ENCODE data around the gene TENT4B. TPM values are rescaled to one million over a fixed set of nuclear protein-coding genes. Genes with fewer than 3 reads are reported as not detected.

The TENT4B gene
- polyA plus RNA-seq, 1 experiment, result 7.2 TPM

DNA sequence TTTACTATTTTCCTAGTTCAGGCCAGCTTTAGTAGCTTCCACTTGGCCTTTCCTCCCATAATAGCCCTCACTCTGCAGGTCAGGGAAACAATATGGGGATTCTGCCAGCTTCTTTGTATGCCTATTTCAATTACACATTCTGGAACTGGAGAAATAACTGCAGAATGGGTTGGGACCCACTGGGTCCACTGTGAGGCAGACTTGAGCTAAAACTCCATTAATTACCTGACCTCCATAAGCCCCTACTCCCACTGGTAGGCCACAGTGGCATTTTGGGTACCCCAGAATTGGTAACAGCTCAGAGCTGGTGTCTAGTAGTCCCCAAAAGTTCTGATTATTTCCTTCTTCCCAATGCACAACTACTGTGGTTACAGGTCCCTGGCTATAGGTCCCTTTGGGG lies 16.7 kb upstream of the TENT4B start:
- TF ChIP-seq, protein P1, sequence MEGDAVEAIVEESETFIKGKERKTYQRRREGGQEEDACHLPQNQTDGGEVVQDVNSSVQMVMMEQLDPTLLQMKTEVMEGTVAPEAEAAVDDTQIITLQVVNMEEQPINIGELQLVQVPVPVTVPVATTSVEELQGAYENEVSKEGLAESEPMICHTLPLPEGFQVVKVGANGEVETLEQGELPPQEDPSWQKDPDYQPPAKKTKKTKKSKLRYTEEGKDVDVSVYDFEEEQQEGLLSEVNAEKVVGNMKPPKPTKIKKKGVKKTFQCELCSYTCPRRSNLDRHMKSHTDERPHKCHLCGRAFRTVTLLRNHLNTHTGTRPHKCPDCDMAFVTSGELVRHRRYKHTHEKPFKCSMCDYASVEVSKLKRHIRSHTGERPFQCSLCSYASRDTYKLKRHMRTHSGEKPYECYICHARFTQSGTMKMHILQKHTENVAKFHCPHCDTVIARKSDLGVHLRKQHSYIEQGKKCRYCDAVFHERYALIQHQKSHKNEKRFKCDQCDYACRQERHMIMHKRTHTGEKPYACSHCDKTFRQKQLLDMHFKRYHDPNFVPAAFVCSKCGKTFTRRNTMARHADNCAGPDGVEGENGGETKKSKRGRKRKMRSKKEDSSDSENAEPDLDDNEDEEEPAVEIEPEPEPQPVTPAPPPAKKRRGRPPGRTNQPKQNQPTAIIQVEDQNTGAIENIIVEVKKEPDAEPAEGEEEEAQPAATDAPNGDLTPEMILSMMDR (IDR thresholded peaks at IDR 0.05; ENCODE audit: insufficient read depth, low read depth, low read length), result 0 out of 2 replicates have a peak, but pooled peaks have one; percentile 7
- no peaks in the 10 kb centered on the region for H3K36me3 ChIP-seq (ENCODE audit: control insufficient read depth, insufficient read depth, low read length)
- ChIA-PET CTCF (interaction anchor here (0.7 to 1.0 kb wide), 2 partner anchors 15 to 72 kb away, joined by 3 read pairs; no protein-coding TSS in a partner anchor), POLR2A (no interaction called here)
- no peak overlapping the region for H3K4me3 ChIP-seq (ENCODE audit: low read depth, low read length)
- DNase-seq (ENCODE audit: low read depth), result no peak
- no peaks in the 10 kb centered on the region for H3K27me3 ChIP-seq (ENCODE audit: control insufficient read depth, insufficient read depth, low read length)

DNA sequence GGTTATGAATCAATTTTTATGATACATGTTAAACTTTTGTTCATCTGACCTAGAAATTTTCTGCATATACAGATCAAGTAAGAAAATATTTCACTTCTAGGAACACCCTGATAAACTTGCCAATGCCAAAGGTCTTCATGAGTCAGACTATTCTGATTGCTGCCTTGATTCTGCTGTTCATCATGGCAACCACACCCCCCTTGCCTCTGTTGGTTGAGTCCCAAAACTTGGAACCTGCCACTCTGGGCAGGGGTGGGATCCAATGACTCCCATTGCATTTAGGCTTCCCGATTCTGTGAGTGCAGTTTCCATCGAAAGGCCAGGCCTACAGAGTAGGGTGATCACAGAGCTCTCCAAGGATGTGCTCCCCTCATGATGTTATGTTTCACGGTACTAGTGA lies 15.8 kb upstream of the TENT4B start:
- ChIA-PET CTCF (no interaction called here), POLR2A (no interaction called here)
- Histone ChIP-seq H3K27me3 (ENCODE audit: control insufficient read depth, insufficient read depth, low read length) (no peaks in the 10 kb centered on the region), H3K36me3 (ENCODE audit: control insufficient read depth, insufficient read depth, low read length) (no peaks in the 10 kb centered on the region), H3K4me3 (ENCODE audit: low read depth, low read length) (no peak overlapping the region)
- TF ChIP-seq, protein P1 (IDR thresholded peaks at IDR 0.05; ENCODE audit: insufficient read depth, low read depth, low read length), result no peak
- DNase-seq (ENCODE audit: low read depth), result no peak

GRCh38 chr16:50139580-50139979 lies 13.5 kb upstream of the TENT4B start:
- no peak overlapping the region for H3K4me3 ChIP-seq (ENCODE audit: low read depth, low read length)
- DNase-seq (ENCODE audit: low read depth), result no peak
- CTCF ChIA-PET, result interaction anchor here (0.6 kb wide), 1 partner anchor 224 kb away, joined by 3 read pairs; no protein-coding TSS in a partner anchor
- POLR2A ChIA-PET, result no interaction called here
- TF ChIP-seq, protein P1 (IDR thresholded peaks at IDR 0.05; ENCODE audit: insufficient read depth, low read depth, low read length), result no peak
- no peaks in the 10 kb centered on the region for H3K36me3 ChIP-seq (ENCODE audit: control insufficient read depth, insufficient read depth, low read length)
- no peaks in the 10 kb centered on the region for H3K27me3 ChIP-seq (ENCODE audit: control insufficient read depth, insufficient read depth, low read length)

DNA sequence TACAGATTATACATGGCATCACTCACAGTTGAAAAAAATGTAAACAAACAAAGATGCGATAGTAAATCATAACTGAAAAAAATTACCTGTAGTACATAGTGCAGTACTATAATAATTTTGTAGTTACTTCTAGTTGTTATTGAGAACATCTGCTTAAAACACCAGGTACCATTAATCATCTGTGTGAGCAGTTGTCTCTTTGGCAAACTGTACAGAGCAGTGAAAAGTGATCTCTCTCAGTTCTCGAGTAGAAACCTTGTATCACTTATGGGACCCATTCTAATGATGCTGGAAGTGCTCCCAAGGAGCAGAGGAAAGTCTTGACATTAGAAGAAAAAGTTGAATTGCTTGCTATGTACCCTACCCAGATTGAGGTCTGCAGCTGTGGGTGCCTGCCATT lies 8.9 kb upstream of the TENT4B start:
- TF ChIP-seq, protein P1 (IDR thresholded peaks at IDR 0.05; ENCODE audit: insufficient read depth, low read depth, low read length), result no peak
- no peak for DNase-seq (ENCODE audit: low read depth)
- POLR2A ChIA-PET, result no interaction called here
- Histone ChIP-seq H3K36me3 (ENCODE audit: control insufficient read depth, insufficient read depth, low read length) (no peaks in the 10 kb centered on the region), H3K4me3 (ENCODE audit: low read depth, low read length) (no peak overlapping the region), H3K27me3 (ENCODE audit: control insufficient read depth, insufficient read depth, low read length) (no peaks in the 10 kb centered on the region)
- CTCF ChIA-PET, result no interaction called here

- H3K27me3 ChIP-seq (ENCODE audit: control insufficient read depth, insufficient read depth, low read length), result no peaks in the 10 kb centered on the region
- ChIA-PET CTCF (interaction anchor here (1.2 kb wide), 1 partner anchor 47 kb away, joined by 3 read pairs; no protein-coding TSS in a partner anchor), POLR2A (no interaction called here)
- TF ChIP-seq, protein P1 (IDR thresholded peaks at IDR 0.05; ENCODE audit: insufficient read depth, low read depth, low read length), result no peak
- no peak for DNase-seq (ENCODE audit: low read depth)
- H3K4me3 ChIP-seq (ENCODE audit: low read depth, low read length), result no peak overlapping the region
- no peaks in the 10 kb centered on the region for H3K36me3 ChIP-seq (ENCODE audit: control insufficient read depth, insufficient read depth, low read length)
Measured at GRCh38 chr16:50146479-50147435, 6.3 kb upstream of the TENT4B start.

Data from BJ (cell line).